ENCODE results near the gene GATA5.

GRCh38 chr20:62493253-62493885 is 17.6 kb upstream of the GATA5 start:
- TF ChIP-seq CTCF (IDR thresholded peaks at IDR 0.05) (no peak), POLR2A (IDR thresholded peaks at IDR 0.05) (no peak)

Data from ovary (tissue), 3 donors.